Measurements from ENCODE around the gene NES.

The NES gene

GRCh38 chr1:156680056-156680455 lies 2.8 kb upstream of the NES start:
- DNase-seq = no peak

- DNase-seq = peak; percentile 87
Measured at GRCh38 chr1:156677616-156678596, 699 bp upstream of the NES start.

- DNase-seq = no peak
Measured at GRCh38 chr1:156676114-156676819, 940 bp downstream of the NES start.

GRCh38 chr1:156675210-156676113 lies 1.7 kb downstream of the NES start:
- DNase-seq = peak; percentile 65

GRCh38 chr1:156673387-156674121 lies 3.7 kb downstream of the NES start:
- no peak for DNase-seq

- DNase-seq = no peak
Measured at GRCh38 chr1:156671804-156672203, 5.4 kb downstream of the NES start.

- no peak for DNase-seq
Measured at GRCh38 chr1:156670791-156671190, 6.4 kb downstream of the NES start.

GRCh38 chr1:156670359-156670758 lies 6.8 kb downstream of the NES start:
- no peak for DNase-seq

- DNase-seq = no peak
Measured at GRCh38 chr1:156669794-156670193, 7.4 kb downstream of the NES start.

GRCh38 chr1:156668801-156669637 lies 8.2 kb downstream of the NES start:
- no peak for DNase-seq

GRCh38 chr1:156667968-156668709 lies 9.1 kb downstream of the NES start:
- no peak for DNase-seq

- DNase-seq = peak; percentile 58
Measured at GRCh38 chr1:156667610-156667967, 9.6 kb downstream of the NES start.

GRCh38 chr1:156666862-156667609 lies 10.2 kb downstream of the NES start:
- DNase-seq = no peak

- no peak for DNase-seq
Measured at GRCh38 chr1:156665539-156665938, 11.7 kb downstream of the NES start.

GRCh38 chr1:156664767-156665411 lies 12.3 kb downstream of the NES start:
- DNase-seq = peak; percentile 66

- peak; percentile 76 for DNase-seq
Measured at GRCh38 chr1:156664046-156664766, 13.0 kb downstream of the NES start.

GRCh38 chr1:156663178-156663577 lies 14.0 kb downstream of the NES start:
- DNase-seq = no peak

- DNase-seq = no peak
Measured at GRCh38 chr1:156662800-156663055, 14.5 kb downstream of the NES start.

All from fibroblast of skin of scalp (primary cell).